GM19099 (cell line): ENCODE results near the gene SLC2A11.

Experiments used
- POLR2A ChIP-seq: IDR thresholded peaks from 3 replicates; pipeline ENCODE4 v1.6.1; 2011; ENCODE audit warnings: low read depth; ENCODE audit not compliant: insufficient read length; ENCODE audit errors: extremely low read depth

The SLC2A11 gene

DNA sequence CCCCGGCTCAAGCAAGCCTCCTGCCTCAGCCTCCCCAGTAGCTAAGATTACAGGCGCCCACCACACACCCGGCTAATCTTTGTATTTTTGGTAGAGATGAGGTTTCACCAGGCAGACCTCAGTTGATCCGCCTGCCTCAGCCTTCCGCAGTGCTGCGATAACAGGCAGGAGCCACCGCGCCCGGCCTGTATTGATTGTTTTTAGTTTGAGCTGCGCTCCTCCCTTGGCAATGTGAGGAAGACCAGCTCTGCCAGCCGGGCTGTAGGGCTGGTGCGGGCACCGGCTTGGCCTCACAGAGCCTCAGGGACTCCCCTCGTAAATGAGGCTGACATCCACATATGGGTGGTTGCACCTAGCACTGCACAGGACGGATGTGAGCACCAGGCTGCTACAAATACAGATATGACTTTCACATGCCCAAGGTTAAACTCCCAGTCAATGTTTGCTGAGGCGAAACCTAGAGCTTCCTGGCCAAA lies 7.5 kb upstream of the SLC2A11 start:
- no peak for TF ChIP-seq POLR2A

DNA sequence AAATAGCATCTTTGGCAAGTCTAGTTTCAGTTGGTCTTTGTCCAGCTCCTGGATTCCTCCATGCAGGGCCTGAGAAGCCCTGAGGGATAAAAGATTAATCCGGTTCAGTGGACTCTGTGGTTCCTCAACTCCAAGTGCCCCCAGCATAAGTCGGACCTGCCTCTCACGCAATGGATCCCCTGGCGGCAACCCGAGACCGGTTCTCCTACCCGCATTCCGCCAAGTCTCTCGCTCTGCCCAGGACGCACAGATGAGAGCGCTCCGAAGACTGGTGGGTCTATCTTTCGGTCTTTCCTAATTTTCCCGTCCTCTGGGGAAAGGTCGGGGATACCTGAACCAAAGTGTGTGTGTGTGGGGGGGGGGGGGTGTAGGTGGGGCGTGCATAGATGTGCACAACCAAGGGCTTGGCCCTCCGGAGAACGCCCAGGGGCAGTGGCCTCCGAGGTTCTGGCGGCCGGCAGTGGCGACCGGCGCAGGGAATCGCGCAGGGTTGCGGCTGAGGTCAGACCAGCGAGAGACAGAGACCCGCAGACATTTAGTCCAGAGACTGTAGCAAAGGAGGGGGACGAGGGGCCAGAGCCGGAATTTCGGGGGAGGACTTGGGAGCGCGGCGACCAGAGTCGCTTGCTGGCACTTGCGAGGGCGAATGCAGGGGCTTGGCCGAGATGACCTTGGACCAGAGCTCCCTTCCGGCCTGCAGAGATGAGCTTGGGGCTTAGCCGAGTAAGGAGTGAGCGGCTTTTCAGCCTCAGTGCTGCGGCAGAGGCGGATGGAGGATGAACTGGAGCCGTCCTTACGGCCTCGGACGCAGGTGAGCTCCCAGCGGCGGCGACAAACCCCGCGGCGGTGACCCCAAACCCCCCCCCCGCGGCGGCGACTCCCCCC lies 712 bp upstream of the SLC2A11 start:
- no peak for TF ChIP-seq POLR2A

DNA sequence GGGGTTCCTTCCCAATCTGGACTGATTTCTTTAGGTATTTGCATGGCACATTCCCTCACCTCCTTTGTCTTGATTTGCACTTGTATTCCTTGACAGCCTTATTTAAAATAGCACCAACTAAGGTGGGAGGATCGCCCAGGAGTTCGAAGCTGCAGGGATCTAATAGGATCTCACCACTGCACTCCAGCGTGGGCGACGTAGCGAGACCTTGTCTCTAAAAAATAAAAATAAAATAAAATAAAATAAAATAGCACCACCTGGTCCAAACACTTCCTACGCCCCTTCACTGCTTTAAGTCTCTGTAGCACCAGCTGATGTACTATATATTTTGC lies 775 bp downstream of the SLC2A11 start:
- no peak for TF ChIP-seq POLR2A

DNA sequence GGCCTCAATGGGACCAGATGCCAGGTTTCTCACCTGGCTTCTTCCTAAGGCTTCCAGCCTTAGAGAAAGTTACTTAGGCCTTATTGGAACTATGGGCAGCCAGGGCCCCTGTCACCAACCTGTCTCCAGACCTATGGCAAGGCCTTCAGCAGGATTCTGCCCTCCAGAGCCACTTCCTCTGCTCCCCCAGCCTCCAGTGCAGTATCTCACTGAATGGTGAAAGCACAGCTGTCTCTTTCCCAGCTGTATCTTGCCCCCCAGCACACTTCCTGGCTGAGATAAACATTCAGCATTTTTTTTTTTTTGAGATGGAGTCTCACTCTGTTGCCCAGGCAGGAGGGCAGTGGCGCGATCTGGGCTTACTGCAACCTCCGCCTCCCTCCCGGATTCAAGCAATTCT lies 1.5 kb downstream of the SLC2A11 start:
- no peak for TF ChIP-seq POLR2A

DNA sequence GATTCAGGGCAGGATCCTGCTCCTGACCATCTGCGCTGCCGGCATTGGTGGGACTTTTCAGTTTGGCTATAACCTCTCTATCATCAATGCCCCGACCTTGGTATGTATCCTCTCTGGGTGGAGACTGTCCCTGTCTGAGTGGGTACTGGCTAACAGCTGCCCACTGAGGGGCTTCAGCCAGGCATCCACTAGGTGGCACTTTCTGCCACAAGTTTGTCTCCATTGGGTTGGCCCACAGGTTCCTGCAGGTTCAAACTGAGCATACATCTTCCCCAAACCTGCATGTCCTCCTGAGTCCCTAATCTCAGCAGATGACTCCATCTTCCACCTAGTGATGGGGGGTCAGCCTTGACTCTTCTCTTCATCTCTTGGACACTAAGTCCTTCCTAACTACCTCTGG lies 4.4 kb downstream of the SLC2A11 start:
- TF ChIP-seq POLR2A: no peak

DNA sequence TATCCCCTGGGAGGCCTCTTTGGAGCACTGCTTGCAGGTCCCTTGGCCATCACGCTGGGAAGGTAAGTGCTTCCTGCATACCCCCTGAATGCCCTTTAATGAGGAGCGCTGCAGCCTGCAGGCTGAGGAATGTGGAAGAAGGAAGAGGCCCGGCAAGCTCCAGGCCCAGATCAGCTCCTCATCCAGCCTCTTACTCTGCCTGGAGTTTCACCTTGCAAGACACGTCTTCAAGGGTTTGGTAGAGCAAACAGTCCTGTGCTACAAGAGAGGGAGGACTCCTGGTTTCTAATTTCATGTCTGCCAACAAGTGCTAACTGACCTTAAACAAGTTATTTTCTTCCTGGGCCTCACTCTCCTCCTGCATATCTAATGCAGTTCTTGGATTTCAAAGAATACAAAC lies 10.9 kb downstream of the SLC2A11 start:
- no peak for TF ChIP-seq POLR2A

DNA sequence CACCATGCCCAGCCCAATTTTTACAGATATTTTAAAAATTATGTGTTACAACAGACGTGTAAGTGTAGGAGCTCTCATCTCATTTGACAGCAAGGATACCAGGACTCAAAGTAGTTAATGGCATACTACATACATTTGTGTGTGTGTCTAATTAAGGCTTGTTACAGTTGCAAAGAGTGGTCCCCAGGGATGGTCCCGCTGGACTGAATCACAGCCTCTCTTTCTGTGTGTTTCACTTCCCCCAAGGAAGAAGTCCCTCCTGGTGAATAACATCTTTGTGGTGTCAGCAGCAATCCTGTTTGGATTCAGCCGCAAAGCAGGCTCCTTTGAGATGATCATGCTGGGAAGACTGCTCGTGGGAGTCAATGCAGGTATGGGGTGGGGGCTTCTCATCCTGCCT lies 17.2 kb downstream of the SLC2A11 start:
- TF ChIP-seq POLR2A: no peak

DNA sequence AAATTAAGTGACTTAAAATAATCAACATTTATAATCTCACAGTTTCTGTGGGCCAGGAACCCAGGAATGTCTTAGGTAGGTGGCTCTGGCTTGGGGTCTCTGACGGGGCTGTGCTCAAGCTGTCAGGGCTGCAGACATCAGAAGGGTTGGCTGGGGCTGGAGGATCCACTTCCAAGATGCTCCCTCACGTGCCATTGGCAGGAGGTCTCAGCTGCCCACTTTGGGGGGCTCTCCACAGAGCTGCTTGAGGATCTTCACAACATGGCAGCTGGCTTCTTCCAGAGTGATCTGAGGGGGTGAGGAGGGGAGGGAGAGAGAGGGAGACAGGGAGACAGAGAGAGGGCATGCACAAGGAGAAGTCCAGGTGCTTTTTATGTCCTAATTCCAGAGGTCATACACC lies 18.1 kb downstream of the SLC2A11 start:
- TF ChIP-seq POLR2A: no peak

DNA sequence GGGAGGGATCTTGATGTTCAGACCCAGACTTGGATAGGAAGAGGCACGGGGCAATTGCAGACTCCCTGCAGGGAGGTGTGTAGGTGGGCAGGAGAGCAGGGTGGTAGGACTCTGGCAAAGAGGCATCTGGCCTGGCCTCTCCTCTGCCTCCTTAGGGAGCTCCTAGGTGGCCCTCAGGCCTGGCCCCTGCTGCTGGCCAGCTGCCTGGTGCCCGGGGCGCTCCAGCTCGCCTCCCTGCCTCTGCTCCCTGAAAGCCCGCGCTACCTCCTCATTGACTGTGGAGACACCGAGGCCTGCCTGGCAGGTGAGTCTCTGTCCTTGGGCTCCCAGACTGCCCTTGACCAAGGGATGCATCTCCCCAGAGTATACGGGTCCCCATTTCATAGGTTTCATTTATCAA lies 19.9 kb downstream of the SLC2A11 start:
- TF ChIP-seq POLR2A: no peak

DNA sequence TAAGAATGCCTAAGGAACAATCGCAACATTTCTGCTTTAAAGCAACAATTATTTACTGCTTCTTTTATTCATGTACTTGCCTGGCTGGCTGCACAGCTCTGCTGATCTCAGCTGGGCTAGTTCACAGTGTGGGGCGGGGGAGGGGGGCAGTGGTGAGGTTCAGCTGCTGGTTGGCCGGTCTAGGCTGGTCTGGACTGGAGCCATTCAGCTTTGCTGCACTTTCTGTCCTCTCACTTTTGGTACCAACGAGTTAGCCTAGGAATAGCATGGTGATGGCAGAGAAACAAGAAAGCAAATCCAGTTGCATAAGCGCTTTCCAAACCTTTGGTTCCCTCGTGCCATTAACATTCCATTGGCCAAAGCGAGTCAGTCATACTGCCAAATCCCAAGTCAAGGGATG lies 20.5 kb downstream of the SLC2A11 start:
- no peak for TF ChIP-seq POLR2A

DNA sequence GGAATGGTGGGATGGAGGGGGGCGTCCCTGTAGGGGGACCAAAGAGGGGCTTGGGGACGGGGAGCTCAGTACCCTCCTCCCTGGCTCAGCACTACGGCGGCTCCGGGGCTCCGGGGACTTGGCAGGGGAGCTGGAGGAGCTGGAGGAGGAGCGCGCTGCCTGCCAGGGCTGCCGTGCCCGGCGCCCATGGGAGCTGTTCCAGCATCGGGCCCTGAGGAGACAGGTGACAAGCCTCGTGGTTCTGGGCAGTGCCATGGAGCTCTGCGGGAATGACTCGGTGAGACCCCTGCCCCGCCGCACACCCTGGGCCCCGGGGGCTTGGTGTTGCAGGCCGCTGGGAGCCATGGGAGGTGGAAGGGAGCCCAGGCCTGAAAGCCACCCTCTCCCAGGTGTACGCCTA lies 24.7 kb downstream of the SLC2A11 start:
- TF ChIP-seq POLR2A: no peak

DNA sequence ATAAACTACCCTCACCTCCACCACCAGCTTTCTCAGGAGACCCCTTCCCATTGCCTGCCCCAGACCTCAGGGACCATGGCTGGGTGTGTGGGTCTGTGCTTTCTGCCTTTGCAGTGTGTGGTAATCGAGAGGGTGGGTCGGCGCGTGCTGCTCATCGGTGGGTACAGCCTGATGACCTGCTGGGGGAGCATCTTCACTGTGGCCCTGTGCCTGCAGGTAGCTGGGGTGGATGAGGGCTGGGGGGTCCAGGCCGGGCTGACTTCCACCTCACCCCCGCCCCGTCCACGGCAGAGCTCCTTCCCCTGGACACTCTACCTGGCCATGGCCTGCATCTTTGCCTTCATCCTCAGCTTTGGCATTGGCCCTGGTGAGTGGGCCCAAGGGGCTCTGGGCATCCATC lies 26.0 kb downstream of the SLC2A11 start:
- no peak for TF ChIP-seq POLR2A

DNA sequence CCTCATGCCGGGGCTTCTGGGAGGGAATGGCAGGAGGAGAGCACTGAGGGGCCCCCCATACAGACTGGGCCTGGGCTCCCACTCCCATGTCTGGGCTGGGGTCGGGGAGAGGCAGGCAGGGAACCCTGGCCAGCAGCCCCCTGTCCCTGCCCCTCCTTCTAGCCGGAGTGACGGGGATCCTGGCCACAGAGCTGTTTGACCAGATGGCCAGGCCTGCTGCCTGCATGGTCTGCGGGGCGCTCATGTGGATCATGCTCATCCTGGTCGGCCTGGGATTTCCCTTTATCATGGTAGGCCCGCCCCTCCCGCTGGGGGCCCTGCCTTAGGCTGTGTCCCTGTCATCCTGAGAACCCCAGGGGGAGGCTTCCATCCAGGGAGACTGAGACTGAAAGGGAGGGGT lies 26.5 kb downstream of the SLC2A11 start:
- TF ChIP-seq POLR2A: no peak

DNA sequence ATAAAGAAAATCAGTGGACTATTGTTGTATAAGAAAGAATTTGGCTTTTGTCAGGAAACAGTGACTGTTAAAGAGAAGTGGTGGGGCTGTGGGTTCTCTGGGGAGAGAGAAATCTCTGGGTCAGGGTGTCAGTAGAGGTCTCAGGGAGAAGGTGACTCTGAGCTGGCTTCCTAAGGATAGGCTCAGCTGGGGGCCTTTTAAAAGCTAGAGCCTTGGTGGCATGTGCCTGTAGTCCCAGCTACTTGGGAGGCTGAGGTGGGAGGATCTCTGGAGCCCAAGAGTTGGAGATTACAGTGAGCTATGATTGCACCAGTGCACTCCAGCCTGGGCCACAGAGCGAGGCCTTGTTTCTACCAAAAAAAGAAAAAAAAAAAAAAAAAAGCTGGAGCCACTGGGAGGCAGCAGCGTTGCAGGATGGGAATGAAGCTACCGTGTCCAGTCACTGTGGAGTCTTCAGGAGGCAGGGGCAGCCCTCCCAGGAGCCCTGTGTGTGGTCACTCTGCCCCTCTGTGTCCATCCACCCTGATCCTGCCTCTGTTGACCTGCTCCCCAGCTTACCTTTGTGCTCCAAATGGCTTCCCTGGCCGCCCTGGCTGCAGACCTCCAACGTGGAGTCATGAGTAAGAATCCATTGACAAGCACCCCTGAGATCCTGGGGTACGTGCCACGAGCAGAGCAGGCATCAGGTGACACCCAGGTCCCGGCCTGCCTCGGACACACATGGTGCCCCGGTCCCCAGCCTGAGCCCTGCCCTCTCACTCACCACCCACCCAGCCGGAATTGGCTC lies 31.1 kb downstream of the SLC2A11 start:
- no peak for TF ChIP-seq POLR2A

DNA sequence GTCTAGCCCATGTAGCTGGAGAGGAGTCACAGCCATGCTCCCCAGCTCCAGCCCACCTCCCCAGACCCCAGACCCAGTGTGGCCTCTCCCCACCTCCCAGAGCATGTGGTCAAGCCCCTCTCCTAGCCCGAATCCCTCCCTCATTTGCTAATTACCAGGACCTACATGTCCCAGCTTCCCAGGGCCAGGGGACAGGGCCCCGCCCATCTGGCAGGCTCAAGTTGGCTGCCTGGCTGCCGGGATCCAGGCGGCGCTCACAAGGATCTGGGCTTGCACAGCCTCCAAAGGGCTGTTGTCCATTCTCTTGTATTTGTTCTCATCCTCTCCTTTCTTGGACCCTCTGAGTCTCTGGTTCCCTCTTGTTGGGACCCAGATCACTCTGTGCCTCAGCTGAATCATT lies 31.9 kb downstream of the SLC2A11 start:
- TF ChIP-seq POLR2A: no peak

DNA sequence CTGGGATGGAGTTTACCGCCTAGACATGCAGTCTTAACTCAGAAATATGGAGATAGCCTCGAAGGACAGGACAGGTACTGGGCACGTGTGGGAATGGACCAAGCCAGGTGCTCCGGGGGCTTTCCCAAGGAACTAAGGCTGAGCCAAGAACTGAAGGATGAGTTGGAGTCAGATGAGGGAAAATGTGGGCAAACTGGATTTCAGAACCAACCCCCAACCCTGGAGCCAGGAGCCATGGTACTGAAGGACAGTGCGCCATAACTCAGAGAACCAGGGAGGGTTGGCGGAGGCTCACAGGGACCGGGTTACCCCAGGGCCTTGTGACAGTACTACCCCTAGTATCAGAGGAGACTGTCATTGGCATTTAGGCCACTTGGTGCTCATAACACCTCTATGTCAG lies 34.1 kb downstream of the SLC2A11 start:
- no peak for TF ChIP-seq POLR2A
